Small intestine (tissue), 7 donors: ENCODE results near the gene COLEC11. TPM values are rescaled to one million over a fixed set of nuclear protein-coding genes. Genes with fewer than 3 reads are reported as not detected.

Experiments used
- DNase-seq, 2 donors: peaks; one replicate each; pipeline versions ENCODE4 v3.0.0 to v3.0.0-alpha.2; 2013
- FAIRE-seq: peaks from 2 replicates; lab custom pipeline; 2012; peaks lifted over from hg19 to GRCh38; lab: Jason Lieb, UNC
- H3K27ac ChIP-seq, 3 donors: one replicate each; pipeline ENCODE4 v1.5.1; 2013; ENCODE audit warnings: low read length in 2 of 3, mild to moderate bottlenecking in 2 of 3, control low read depth in 1 of 3, inconsistent platforms in 1 of 3, low read depth in 1 of 3, moderate library complexity in 1 of 3
- H3K27me3 ChIP-seq, 3 donors: one replicate each; pipeline ENCODE4 v1.6.1; 2013; ENCODE audit warnings: low read length in 3 of 3, inconsistent platforms in 1 of 3; ENCODE audit not compliant: control insufficient read depth in 3 of 3, insufficient read depth in 3 of 3
- H3K36me3 ChIP-seq, 3 donors: one replicate each; pipeline ENCODE4 v1.6.1; 2013; ENCODE audit warnings: low read length in 3 of 3, inconsistent platforms in 1 of 3, low read depth in 1 of 3, mild to moderate bottlenecking in 1 of 3, moderate library complexity in 1 of 3; ENCODE audit not compliant: control insufficient read depth in 3 of 3, insufficient read depth in 2 of 3
- H3K4me1 ChIP-seq, 3 donors: one replicate each; pipeline ENCODE4 v1.6.1; 2013; ENCODE audit warnings: low read length in 2 of 3, inconsistent platforms in 1 of 3, low read depth in 1 of 3, mild to moderate bottlenecking in 1 of 3, moderate library complexity in 1 of 3; ENCODE audit not compliant: control insufficient read depth in 3 of 3, insufficient read depth in 2 of 3
- H3K4me3 ChIP-seq, 3 donors: one replicate each; pipeline ENCODE4 v1.5.1; 2013; ENCODE audit warnings: low read length in 3 of 3, control low read depth in 1 of 3, inconsistent platforms in 1 of 3, low read depth in 1 of 3, mild to moderate bottlenecking in 1 of 3, moderate library complexity in 1 of 3
- H3K9me3 ChIP-seq, 2 donors: one replicate each; pipeline ENCODE4 v1.6.1; 2013; ENCODE audit warnings: low read depth in 1 of 2, low read length in 1 of 2; ENCODE audit not compliant: control insufficient read depth in 2 of 2, insufficient read depth in 1 of 2
- WGBS, 3 donors: extraction: QIAGEN DNeasy Blood & Tissue Kit; methylation state at CpG; one replicate each; pipeline ENCODE4 v1.1.7; 2013; 5-methylcytosine and 5-hydroxymethylcytosine counted together
- polyA plus RNA-seq, 4 donors: library from polyadenylated mRNA; stranded (reverse) in 3 of 4; unstranded in 1 of 4; fragments of 200-250 nt in 3 of 4; fragments of 120-200 nt in 1 of 4; gene quantifications; one replicate each; pipeline versions ENCODE4 v1.2.1 to v1.2.3, GENCODE V29; 2013
- donor health status: healthy with polysubstance abuse.
- donor health status: control.
- donor health status: control.
- donor health status: Bipolar disorder and iron deficiency.
- donor health status: healthy.

The COLEC11 gene
- polyA plus RNA-seq, 4 donors: 1.0 to 4.1 (median 2.2) TPM; not detected in 1

GRCh38 chr2:3598197-3598910 is 3.4 kb downstream of the COLEC11 start:
- Histone ChIP-seq H3K27ac (no peak overlapping the region), H3K9me3 (no peaks in the 10 kb centered on the region), H3K4me1 (peaks cover 0 to 6% (median 0%) of the 10 kb centered on the region in 3 donors), H3K27me3 (no peaks in the 10 kb centered on the region), H3K36me3 (no peaks in the 10 kb centered on the region), H3K4me3 (no peak overlapping the region)
- 81 to 84% (median 81%) methylated on average over 22 of the region's 22 CpGs for WGBS, 3 donors
- DNase-seq (no peak), FAIRE-seq (no peak)

GRCh38 chr2:3598912-3599854 is 4.3 kb downstream of the COLEC11 start:
- no peak for FAIRE-seq

GRCh38 chr2:3600256-3600855 is 5.4 kb downstream of the COLEC11 start:
- Histone ChIP-seq H3K4me3 (no peak overlapping the region), H3K9me3 (no peaks in the 10 kb centered on the region), H3K27ac (no peak overlapping the region), H3K27me3 (no peaks in the 10 kb centered on the region), H3K4me1 (no peaks in the 10 kb centered on the region), H3K36me3 (no peaks in the 10 kb centered on the region)
- FAIRE-seq: no peak
- WGBS, 3 donors: 82 to 87% (median 84%) methylated on average over 11 of the region's 11 CpGs
- no peak for DNase-seq

More at GRCh38 chr2:3598912-3599854, 4.3 kb downstream of the COLEC11 start:
- Histone ChIP-seq H3K27ac (no peak overlapping the region), H3K36me3 (no peaks in the 10 kb centered on the region), H3K4me1 (peaks cover 0 to 6% (median 0%) of the 10 kb centered on the region in 3 donors), H3K27me3 (no peaks in the 10 kb centered on the region), H3K4me3 (no peak overlapping the region), H3K9me3 (no peaks in the 10 kb centered on the region)
- DNase-seq: no peak
- WGBS, 3 donors: 86 to 90% (median 88%) methylated on average over 22 of the region's 22 CpGs

DNA sequence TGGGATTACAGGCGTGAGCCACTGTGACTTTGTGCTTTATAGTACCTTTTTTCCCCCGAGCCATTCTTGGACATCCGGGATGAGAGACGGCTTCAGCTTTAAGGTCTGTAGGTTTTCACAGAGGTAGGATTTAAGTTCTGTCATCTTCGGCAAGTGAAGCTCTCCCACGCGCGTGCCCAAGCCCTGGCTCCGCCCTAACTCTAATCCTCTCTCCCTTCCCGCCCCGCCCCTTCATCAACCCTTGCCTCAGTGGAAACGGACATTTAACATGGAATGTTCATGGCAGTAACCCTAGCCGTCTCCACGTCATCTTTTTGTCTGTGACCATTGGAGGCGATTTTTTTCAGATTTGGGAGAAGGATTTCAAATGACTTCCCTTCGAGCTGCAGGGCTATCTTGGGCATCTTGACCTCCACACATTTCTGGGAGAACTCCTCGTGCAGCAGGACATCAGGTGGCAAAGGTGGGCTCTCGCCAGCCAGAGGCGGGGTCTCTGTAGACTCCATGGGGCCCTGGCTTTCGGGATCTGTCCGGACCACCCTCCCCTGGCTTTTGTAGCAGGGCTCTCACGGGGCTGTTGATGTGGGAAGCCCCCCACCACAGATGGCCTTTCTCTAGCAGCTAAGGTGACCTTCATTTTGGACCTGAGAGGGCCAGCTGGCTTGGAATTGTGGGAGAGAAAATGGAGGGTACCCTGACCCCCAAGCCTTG is 6.8 kb downstream of the COLEC11 start:
- H3K4me1 ChIP-seq: no peaks in the 10 kb centered on the region
- WGBS, 3 donors: 69 to 77% (median 75%) methylated on average over 22 of the region's 22 CpGs
- H3K36me3 ChIP-seq: no peaks in the 10 kb centered on the region
- DNase-seq (no peak), FAIRE-seq (no peak)
- no peak overlapping the region for H3K27ac ChIP-seq
- H3K4me3 ChIP-seq: no peak overlapping the region
- H3K27me3 ChIP-seq: no peaks in the 10 kb centered on the region
- no peaks in the 10 kb centered on the region for H3K9me3 ChIP-seq

DNA sequence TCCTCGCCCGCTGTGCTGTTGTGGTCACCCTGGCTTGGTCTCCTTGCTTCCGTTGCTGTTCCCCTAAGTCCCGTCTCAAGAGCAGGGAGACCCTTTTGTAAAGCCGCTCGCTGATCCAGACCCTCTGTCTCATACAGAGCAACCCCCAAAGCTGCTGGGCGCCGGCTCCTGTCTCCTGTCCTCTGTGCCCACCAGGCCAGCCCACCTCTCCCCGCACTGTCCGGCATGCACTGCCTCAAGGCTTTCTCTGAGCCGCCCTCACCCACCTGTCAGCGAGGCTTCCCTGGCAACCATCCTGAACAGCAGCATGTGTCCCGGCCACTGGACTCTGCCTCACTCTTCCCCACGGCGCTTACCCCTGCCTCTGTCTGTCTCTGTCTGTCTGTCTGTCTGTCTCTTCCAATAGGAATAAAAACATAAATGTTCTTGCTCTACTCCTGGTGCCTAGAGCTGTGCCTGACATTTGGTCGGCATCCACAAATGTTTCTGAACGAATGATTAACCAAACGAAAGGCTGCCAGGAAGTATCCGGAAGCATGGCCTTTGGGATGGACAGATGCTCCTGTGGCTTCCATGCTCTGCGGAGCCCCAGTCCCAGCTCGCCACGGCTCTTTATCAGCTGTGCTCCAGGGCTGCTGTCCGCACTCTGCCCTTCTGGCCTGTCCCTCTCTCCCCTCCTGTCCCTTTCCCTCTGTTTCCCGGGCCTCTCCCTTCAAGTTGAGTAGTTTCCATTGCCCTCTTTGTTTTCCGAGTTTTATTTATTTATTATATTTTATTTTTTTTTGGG is 7.8 kb downstream of the COLEC11 start:
- no peaks in the 10 kb centered on the region for H3K9me3 ChIP-seq
- no peak overlapping the region for H3K27ac ChIP-seq
- DNase-seq (no peak), FAIRE-seq (no peak)
- no peak overlapping the region for H3K4me3 ChIP-seq
- H3K27me3 ChIP-seq: no peaks in the 10 kb centered on the region
- WGBS, 3 donors: 72 to 85% (median 78%) methylated on average over 25 of the region's 25 CpGs
- no peaks in the 10 kb centered on the region for H3K4me1 ChIP-seq
- H3K36me3 ChIP-seq: no peaks in the 10 kb centered on the region

DNA sequence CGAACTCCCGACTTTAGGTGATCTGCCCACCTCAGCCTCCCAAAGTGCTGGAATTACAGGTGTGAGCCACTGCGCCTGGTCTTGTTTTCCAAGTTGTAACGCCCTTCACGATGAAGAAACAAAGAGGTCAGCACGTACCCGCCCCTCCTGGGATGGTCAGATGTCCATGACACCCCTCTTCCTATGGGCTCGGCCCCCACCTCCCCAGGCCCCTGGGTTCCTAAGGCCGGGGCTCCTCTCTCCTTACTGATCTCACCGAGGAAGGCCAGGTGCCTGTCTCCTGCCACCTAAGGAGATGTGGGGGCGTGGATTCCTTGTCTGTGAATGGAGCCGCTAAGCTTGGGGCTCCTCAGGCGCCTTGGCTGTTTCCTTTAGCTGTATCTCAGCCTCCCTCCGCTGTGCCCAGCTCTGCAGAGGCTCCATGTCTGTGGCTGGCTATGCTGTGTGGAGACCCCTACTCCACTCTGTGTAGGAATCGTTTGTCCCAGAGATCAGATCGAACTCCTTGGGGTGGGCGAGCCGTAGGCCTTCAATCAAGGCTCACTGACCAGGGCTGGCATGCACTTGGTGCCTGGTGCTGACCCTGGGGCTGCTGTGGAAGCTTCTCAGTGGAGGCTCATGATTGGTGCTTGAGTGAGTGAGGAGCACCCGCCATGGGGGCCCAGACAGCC is 8.8 kb downstream of the COLEC11 start:
- FAIRE-seq: no peak
- Histone ChIP-seq H3K27ac (no peak overlapping the region), H3K9me3 (no peaks in the 10 kb centered on the region), H3K4me1 (no peaks in the 10 kb centered on the region), H3K4me3 (no peak overlapping the region), H3K36me3 (no peaks in the 10 kb centered on the region), H3K27me3 (no peaks in the 10 kb centered on the region)
- 89 to 91% (median 91%) methylated on average over 19 of the region's 19 CpGs for WGBS, 3 donors
- no peak for DNase-seq

GRCh38 chr2:3604207-3604877 is 9.4 kb downstream of the COLEC11 start:
- no peaks in the 10 kb centered on the region for H3K27me3 ChIP-seq
- WGBS, 3 donors: 80 to 89% (median 88%) methylated on average over 15 to 16 of the region's 16 CpGs
- no peaks in the 10 kb centered on the region for H3K36me3 ChIP-seq
- no peaks in the 10 kb centered on the region for H3K4me1 ChIP-seq
- H3K9me3 ChIP-seq: no peaks in the 10 kb centered on the region
- FAIRE-seq (no peak), DNase-seq (no peak)
- H3K27ac ChIP-seq: no peak overlapping the region
- H3K4me3 ChIP-seq: no peak overlapping the region
